OCI-LY1 (cell line): Measurements from ENCODE around the gene SPTLC2.

Experiments
- H2AFZ ChIP-seq: fragments of 200-600 bp; sonication (generic), shearing (Covaris generic); 2 replicates; pipeline ENCODE4 v1.6.0; 2014; ENCODE audit warnings: antibody characterized with exemption, mild to moderate bottlenecking, low read length
- H3F3A ChIP-seq: fragments of 200-600 bp; sonication (generic), shearing (Covaris generic); 2 replicates; pipeline ENCODE4 v1.6.0; 2014; ENCODE audit warnings: mild to moderate bottlenecking, antibody characterized with exemption, low read length, moderate library complexity; ENCODE audit not compliant: insufficient read depth
- H3K27ac ChIP-seq: fragments of 200-600 bp; sonication (generic); 2 replicates; pipeline ENCODE4 v1.5.1; 2014; ENCODE audit warnings: low read length, mixed run types, mild to moderate bottlenecking, low read depth; ENCODE audit not compliant: poor library complexity, severe bottlenecking
- H3K27me3 ChIP-seq: fragments of 200-600 bp; sonication (generic); 2 replicates; pipeline ENCODE4 v1.6.0; 2014; ENCODE audit warnings: antibody characterized with exemption, mild to moderate bottlenecking, low read length, moderate library complexity; ENCODE audit not compliant: insufficient read depth
- H3K36me3 ChIP-seq: fragments of 200-600 bp; sonication (generic); 2 replicates; pipeline ENCODE4 v1.6.1; 2014; ENCODE audit warnings: mild to moderate bottlenecking, antibody characterized with exemption, low read length, moderate library complexity, mixed read lengths; ENCODE audit not compliant: insufficient read depth
- H3K4me1 ChIP-seq: fragments of 200-600 bp; sonication (generic); 2 replicates; pipeline ENCODE4 v1.5.1; 2014; ENCODE audit warnings: mild to moderate bottlenecking, low read length, moderate library complexity; ENCODE audit not compliant: insufficient read depth, severe bottlenecking
- H3K4me2 ChIP-seq: fragments of 200-600 bp; sonication (generic), shearing (Covaris generic); 2 replicates; pipeline ENCODE4 v1.6.1; 2014; ENCODE audit warnings: low read length
- H3K4me3 ChIP-seq: fragments of 200-600 bp; sonication (generic); 2 replicates; pipeline ENCODE4 v1.5.1; 2014; ENCODE audit warnings: low read length, low read depth, mild to moderate bottlenecking, mixed read lengths; ENCODE audit not compliant: poor library complexity, severe bottlenecking
- H3K79me2 ChIP-seq: fragments of 200-600 bp; shearing (Covaris generic); 2 replicates; pipeline ENCODE4 v1.6.1; 2016; ENCODE audit warnings: mixed run types, low read length, mixed read lengths; ENCODE audit not compliant: insufficient read depth
- H3K9ac ChIP-seq: fragments of 200-600 bp; sonication (generic), shearing (Covaris generic); 2 replicates; pipeline ENCODE4 v1.6.1; 2014; ENCODE audit warnings: mild to moderate bottlenecking, low read length, mixed read lengths
- H3K9me2 ChIP-seq: fragments of 200-600 bp; sonication (generic), shearing (Covaris generic); 2 replicates; pipeline ENCODE4 v1.6.1; 2014; ENCODE audit warnings: low read depth, mild to moderate bottlenecking, low read length, mixed read lengths
- H3K9me3 ChIP-seq: fragments of 200-600 bp; shearing (Covaris generic); 2 replicates; pipeline ENCODE4 v1.6.1; 2014; ENCODE audit warnings: low read length, mixed read lengths
- H4K20me1 ChIP-seq: fragments of 200-600 bp; sonication (generic), shearing (Covaris generic); 2 replicates; pipeline ENCODE4 v1.6.0; 2016; ENCODE audit warnings: mild to moderate bottlenecking, low read length; ENCODE audit not compliant: insufficient read depth
- EZH2 ChIP-seq: fragments of 200-600 bp; sonication (generic), shearing (Covaris generic); IDR thresholded peaks from 2 replicates; pipeline ENCODE4 v1.8.0; 2017; ENCODE audit warnings: borderline replicate concordance, mixed run types, mild to moderate bottlenecking, antibody characterized with exemption, low read length, moderate library complexity, mixed read lengths
- TF ChIP-seq, protein P1 (sequence below): fragments of 200-600 bp; sonication (generic), shearing (Covaris generic); IDR thresholded peaks from 2 replicates; pipeline ENCODE4 v1.5.1; 2017; ENCODE audit warnings: mild to moderate bottlenecking, antibody characterized with exemption, low read length, moderate library complexity, mixed read lengths

SPTLC2 gene

DNA sequence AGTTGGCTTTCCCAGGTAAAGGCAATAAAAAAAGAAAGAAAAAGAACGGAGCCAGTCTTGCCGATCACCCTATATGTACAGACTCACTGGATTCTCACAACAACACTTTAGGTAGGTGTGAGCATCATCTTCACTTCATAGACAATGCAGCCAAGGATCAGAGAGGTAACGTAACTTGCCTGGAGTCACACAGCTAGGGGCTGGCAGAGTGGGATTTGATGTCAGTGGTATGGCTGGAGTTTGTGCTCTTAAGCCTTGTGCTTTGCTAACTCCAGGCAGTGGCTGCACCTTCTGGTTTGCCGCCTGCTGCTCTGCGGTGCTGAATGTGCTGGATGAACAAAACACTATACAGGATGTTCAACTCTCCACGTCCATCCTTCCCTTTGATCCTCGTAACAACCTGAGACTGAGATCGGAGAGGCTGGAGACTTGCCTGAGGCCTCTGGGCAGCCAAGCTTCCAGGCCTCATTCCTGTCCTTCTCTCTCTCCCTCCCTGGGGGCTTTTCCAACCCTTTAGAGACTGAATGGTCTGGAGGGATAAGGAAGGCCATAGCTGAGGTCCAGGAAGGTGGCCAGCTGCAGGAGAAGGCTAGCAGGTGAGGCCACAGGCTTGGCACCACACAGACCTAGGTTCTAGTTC is 126.0 kb downstream of the SPTLC2 start:
- Histone ChIP-seq H3K36me3 (no peaks in the 10 kb centered on the region), H3K27ac (no peak overlapping the region), H3K4me1 (no peaks in the 10 kb centered on the region), H3F3A (no peaks in the 10 kb centered on the region), H3K9me2 (no peaks in the 10 kb centered on the region), H4K20me1 (no peaks in the 10 kb centered on the region), H3K4me3 (no peak overlapping the region), H3K79me2 (no peaks in the 10 kb centered on the region), H2AFZ (no peak overlapping the region), H3K9ac (no peak overlapping the region), H3K27me3 (no peaks in the 10 kb centered on the region), H3K4me2 (no peak overlapping the region), H3K9me3 (no peaks in the 10 kb centered on the region)
- TF ChIP-seq, protein P1, sequence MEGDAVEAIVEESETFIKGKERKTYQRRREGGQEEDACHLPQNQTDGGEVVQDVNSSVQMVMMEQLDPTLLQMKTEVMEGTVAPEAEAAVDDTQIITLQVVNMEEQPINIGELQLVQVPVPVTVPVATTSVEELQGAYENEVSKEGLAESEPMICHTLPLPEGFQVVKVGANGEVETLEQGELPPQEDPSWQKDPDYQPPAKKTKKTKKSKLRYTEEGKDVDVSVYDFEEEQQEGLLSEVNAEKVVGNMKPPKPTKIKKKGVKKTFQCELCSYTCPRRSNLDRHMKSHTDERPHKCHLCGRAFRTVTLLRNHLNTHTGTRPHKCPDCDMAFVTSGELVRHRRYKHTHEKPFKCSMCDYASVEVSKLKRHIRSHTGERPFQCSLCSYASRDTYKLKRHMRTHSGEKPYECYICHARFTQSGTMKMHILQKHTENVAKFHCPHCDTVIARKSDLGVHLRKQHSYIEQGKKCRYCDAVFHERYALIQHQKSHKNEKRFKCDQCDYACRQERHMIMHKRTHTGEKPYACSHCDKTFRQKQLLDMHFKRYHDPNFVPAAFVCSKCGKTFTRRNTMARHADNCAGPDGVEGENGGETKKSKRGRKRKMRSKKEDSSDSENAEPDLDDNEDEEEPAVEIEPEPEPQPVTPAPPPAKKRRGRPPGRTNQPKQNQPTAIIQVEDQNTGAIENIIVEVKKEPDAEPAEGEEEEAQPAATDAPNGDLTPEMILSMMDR, result no peak
- TF ChIP-seq EZH2, result no peak

DNA sequence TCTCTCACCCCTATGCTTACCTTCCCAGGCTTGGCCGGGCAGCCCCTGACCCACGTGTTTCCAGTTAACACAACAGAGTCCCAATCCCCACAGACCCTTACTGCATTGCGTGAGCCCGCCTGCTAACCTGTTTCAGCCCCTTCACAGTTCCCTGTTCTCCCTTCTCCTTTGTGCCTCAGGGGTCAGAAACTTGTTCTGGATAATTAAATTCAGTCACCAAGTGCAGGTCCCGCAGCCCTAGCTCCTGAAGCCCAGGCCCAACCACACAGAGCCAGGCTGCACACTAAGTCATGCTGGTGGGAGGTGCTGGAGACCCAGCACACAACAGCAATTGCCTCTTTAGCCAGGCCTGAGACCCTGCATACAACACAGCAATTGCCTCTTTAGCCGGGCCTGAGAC is 127.4 kb downstream of the SPTLC2 start:
- H2AFZ ChIP-seq, result no peak overlapping the region

DNA sequence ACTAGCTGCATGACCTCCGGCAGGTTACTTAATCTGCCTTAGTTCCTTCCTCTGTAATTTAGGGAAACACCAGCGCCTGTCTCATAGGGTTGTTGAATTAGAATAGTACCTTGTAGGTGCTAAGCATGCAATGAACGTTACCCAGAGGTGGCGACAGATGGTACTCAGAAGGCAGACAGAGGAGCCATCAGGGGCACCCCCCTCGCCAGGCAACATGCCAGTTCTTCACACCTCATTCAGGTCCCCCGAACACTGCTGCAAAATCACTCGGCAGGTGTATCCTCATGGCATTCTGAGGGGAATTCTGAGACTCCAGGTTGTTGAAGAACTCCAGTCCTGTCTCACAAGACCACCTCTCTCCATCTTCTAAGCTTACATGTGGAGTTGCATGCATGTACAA is 127.9 kb downstream of the SPTLC2 start:
- Histone ChIP-seq H3K79me2 (no peaks in the 10 kb centered on the region), H3K27me3 (no peaks in the 10 kb centered on the region), H3K4me3 (no peak overlapping the region), H3K9ac (no peak overlapping the region), H2AFZ (no peak overlapping the region), H3K36me3 (no peaks in the 10 kb centered on the region), H3F3A (no peaks in the 10 kb centered on the region), H3K4me1 (no peaks in the 10 kb centered on the region), H3K27ac (no peak overlapping the region), H4K20me1 (no peaks in the 10 kb centered on the region), H3K4me2 (no peak overlapping the region), H3K9me3 (no peaks in the 10 kb centered on the region), H3K9me2 (no peaks in the 10 kb centered on the region)
- TF ChIP-seq, protein P1, result no peak
- no peak for TF ChIP-seq EZH2

More for the DNA sequence above, 127.4 kb downstream of the SPTLC2 start:
- Histone ChIP-seq H3K9me3 (no peaks in the 10 kb centered on the region), H3K4me3 (no peak overlapping the region), H4K20me1 (no peaks in the 10 kb centered on the region), H3K4me1 (no peaks in the 10 kb centered on the region), H3K36me3 (no peaks in the 10 kb centered on the region), H3K27ac (no peak overlapping the region), H3F3A (no peaks in the 10 kb centered on the region), H3K27me3 (no peaks in the 10 kb centered on the region), H3K4me2 (no peak overlapping the region), H3K9me2 (no peaks in the 10 kb centered on the region), H3K79me2 (no peaks in the 10 kb centered on the region), H3K9ac (no peak overlapping the region)
- TF ChIP-seq, protein P1, result no peak
- no peak for TF ChIP-seq EZH2
